AG04450 (cell line): ENCODE data around the gene MACROD2. TPM values are rescaled to one million over a fixed set of nuclear protein-coding genes. Genes with fewer than 3 reads are reported as not detected.

ENCODE experiments used
- CTCF ChIA-PET: fragments of 300-600, 350-600 bp; formaldehyde crosslinking; extraction: SDS; loops from one replicate; lab custom pipeline; 2022; ENCODE audit warnings: antibody characterized with exemption, inconsistent platforms; lab: Charles Lee
- POLR2A ChIA-PET: fragments of 350-600 bp; formaldehyde crosslinking; extraction: SDS; loops from one replicate; lab custom pipeline; 2021; ENCODE audit warnings: antibody characterized with exemption, inconsistent platforms; lab: Yijun Ruan, JAX
- DNase-seq: peaks from one replicate; pipeline ENCODE4 v3.0.0-alpha.2; 2011; ENCODE audit warnings: low read depth, low spot score
- H3K27ac ChIP-seq: one replicate; pipeline ENCODE4 v1.5.1; 2012; ENCODE audit warnings: low read depth, low read length, control low read depth
- H3K27me3 ChIP-seq: one replicate; pipeline ENCODE4 v1.6.0; 2012; ENCODE audit warnings: low read length; ENCODE audit not compliant: control insufficient read depth, insufficient read depth
- H3K4me3 ChIP-seq: 2 replicates; pipeline ENCODE4 v1.5.1; 2011; ENCODE audit warnings: mild to moderate bottlenecking, low read depth, low read length, control low read depth
- H3K9me3 ChIP-seq: 2 replicates; pipeline ENCODE4 v1.5.1; 2012; ENCODE audit warnings: low read length; ENCODE audit not compliant: control insufficient read depth, insufficient read depth
- CTCF ChIP-seq: IDR thresholded peaks from 2 replicates; pipeline ENCODE4 v1.5.1; 2011; ENCODE audit warnings: low read depth, low read length, control low read depth, inconsistent platforms
- polyA plus RNA-seq: library from polyadenylated mRNA; depleted of rRNA; stranded (reverse); fragments of >200 nt; gene quantifications from 2 replicates; pipeline ENCODE4 v1.2.3, GENCODE V29; 2011

Gene MACROD2
- polyA plus RNA-seq, 1 experiment, result 0.02 TPM

GRCh38 chr20:16066571-16066970 is 2071.3 kb downstream of the MACROD2 start:
- no peak for TF ChIP-seq CTCF
- H3K4me3 ChIP-seq, result no peak overlapping the region
- ChIA-PET POLR2A (no interaction called here), CTCF (no interaction called here)
- no peaks in the 10 kb centered on the region for H3K27me3 ChIP-seq
- no peak overlapping the region for H3K27ac ChIP-seq
- no peaks in the 10 kb centered on the region for H3K9me3 ChIP-seq
- DNase-seq, result no peak

- no peak for DNase-seq
- ChIA-PET POLR2A (no interaction called here), CTCF (no interaction called here)
- TF ChIP-seq CTCF, result no peak
- Histone ChIP-seq H3K4me3 (no peak overlapping the region), H3K27me3 (no peaks in the 10 kb centered on the region), H3K27ac (no peak overlapping the region), H3K9me3 (no peaks in the 10 kb centered on the region)
Measured at GRCh38 chr20:16069389-16070010, 2074.2 kb downstream of the MACROD2 start.

GRCh38 chr20:16072220-16072619 is 2076.9 kb downstream of the MACROD2 start:
- no peak overlapping the region for H3K4me3 ChIP-seq
- H3K27me3 ChIP-seq, result no peaks in the 10 kb centered on the region
- no peaks in the 10 kb centered on the region for H3K9me3 ChIP-seq
- POLR2A ChIA-PET, result interaction anchor here (0.6 kb wide), 1 partner anchor 18 kb away, joined by 4 read pairs; no protein-coding TSS in a partner anchor
- H3K27ac ChIP-seq, result no peak overlapping the region
- no peak for DNase-seq
- CTCF ChIA-PET, result no interaction called here
- TF ChIP-seq CTCF, result no peak

- TF ChIP-seq CTCF, result no peak
- no peaks in the 10 kb centered on the region for H3K27me3 ChIP-seq
- H3K4me3 ChIP-seq, result no peak overlapping the region
- CTCF ChIA-PET, result interaction anchor here (0.8 kb wide), 1 partner anchor 397 kb away, joined by 3 read pairs; no protein-coding TSS in a partner anchor
- H3K27ac ChIP-seq, result no peak overlapping the region
- no peak for DNase-seq
- H3K9me3 ChIP-seq, result no peaks in the 10 kb centered on the region
- POLR2A ChIA-PET, result no interaction called here
Measured at GRCh38 chr20:16078172-16078898, 2083.0 kb downstream of the MACROD2 start.

- DNase-seq, result no peak
- no peak overlapping the region for H3K4me3 ChIP-seq
- no peak overlapping the region for H3K27ac ChIP-seq
- H3K27me3 ChIP-seq, result no peaks in the 10 kb centered on the region
- ChIA-PET POLR2A (no interaction called here), CTCF (no interaction called here)
- TF ChIP-seq CTCF, result no peak
- H3K9me3 ChIP-seq, result no peaks in the 10 kb centered on the region
Measured at GRCh38 chr20:16081421-16081820, 2086.1 kb downstream of the MACROD2 start.
